Measurements from ENCODE around the gene CDYL.

DNA sequence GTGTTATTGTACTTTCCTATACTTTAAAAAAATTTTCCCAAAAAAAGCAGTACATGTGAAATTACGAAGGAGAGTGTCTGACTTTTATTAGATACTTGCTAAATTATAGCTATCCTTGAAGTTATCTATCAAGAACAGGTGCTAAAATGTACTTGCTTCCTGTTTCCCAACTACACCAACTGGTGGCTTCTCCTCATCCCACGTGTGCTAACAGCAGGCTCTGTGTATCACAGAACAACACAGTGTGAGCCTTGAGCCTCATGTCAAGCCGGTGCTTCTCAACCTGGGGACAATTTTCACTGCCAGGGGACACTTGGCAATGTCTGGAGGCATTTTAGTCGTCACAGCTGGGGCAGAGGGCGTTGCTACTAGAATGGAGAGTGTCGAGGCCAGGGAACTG lies 36.2 kb upstream of the CDYL start:
- TF ChIP-seq CTCF (conservative IDR thresholded peaks at IDR 0.05; ENCODE audit: low read depth, low read length) (no peak), EZH2phosphoT487 (IDR thresholded peaks at IDR 0.05; ENCODE audit: borderline replicate concordance, low read length) (no peak), EZH2 (IDR thresholded peaks at IDR 0.05; ENCODE audit: low read length, unreplicated experiment) (no peak)

Measured in PC-3 (cell line).